Endothelial cell of hepatic sinusoid (primary cell): ENCODE measurements around the gene MSH6.

Experiments used
- in situ Hi-C: cut with HindIII; loops from 2 replicates; pipeline ENCODE4 v1.10.0; 2017; ENCODE audit warnings: low sequenced_read_pairs

Gene MSH6

GRCh38 chr2:47782671-47783485, at the start of gene MSH6:
Gene MSH6, plus strand, starts transcription at chr2:47783145. Its CDS starts 89 bp downstream, at chr2:47783234.
- in situ Hi-C loops = no loop called here

GRCh38 chr2:47735136-47735869, 47.6 kb upstream of the MSH6 start:
- in situ Hi-C loops = no loop called here

GRCh38 chr2:47735912-47736311, 47.0 kb upstream of the MSH6 start:
- in situ Hi-C loops = no loop called here

GRCh38 chr2:47737191-47737975, 45.6 kb upstream of the MSH6 start:
- in situ Hi-C loops = no loop called here

GRCh38 chr2:47738331-47738730, 44.6 kb upstream of the MSH6 start:
- in situ Hi-C loops = no loop called here

- in situ Hi-C loops = no loop called here
Observed at GRCh38 chr2:47741101-47741500, 41.8 kb upstream of the MSH6 start.

GRCh38 chr2:47741637-47742036, 41.3 kb upstream of the MSH6 start:
- in situ Hi-C loops = no loop called here

GRCh38 chr2:47744074-47744473, 38.9 kb upstream of the MSH6 start:
- in situ Hi-C loops = no loop called here

- in situ Hi-C loops = no loop called here
Observed at GRCh38 chr2:47747878-47748277, 35.1 kb upstream of the MSH6 start.

- in situ Hi-C loops = no loop called here
Observed at GRCh38 chr2:47751856-47752414, 31.0 kb upstream of the MSH6 start.

GRCh38 chr2:47767497-47767844, 15.5 kb upstream of the MSH6 start:
- in situ Hi-C loops = no loop called here

- in situ Hi-C loops = no loop called here
Observed at GRCh38 chr2:47767880-47768609, 14.9 kb upstream of the MSH6 start.

GRCh38 chr2:47769318-47769717, 13.6 kb upstream of the MSH6 start:
- in situ Hi-C loops = no loop called here

GRCh38 chr2:47771211-47771610, 11.7 kb upstream of the MSH6 start:
- in situ Hi-C loops = loop anchor here (10.0 kb wide), 1 partner anchor 336 kb away; no protein-coding TSS in a partner anchor

GRCh38 chr2:47772343-47772742, 10.6 kb upstream of the MSH6 start:
- in situ Hi-C loops = loop anchor here (10.0 kb wide), 1 partner anchor 338 kb away; no protein-coding TSS in a partner anchor

- in situ Hi-C loops = loop anchor here (10.0 kb wide), 1 partner anchor 340 kb away; no protein-coding TSS in a partner anchor
Observed at GRCh38 chr2:47774567-47774966, 8.4 kb upstream of the MSH6 start.

GRCh38 chr2:47777277-47777937, 5.5 kb upstream of the MSH6 start:
- in situ Hi-C loops = loop anchor here (10.0 kb wide), 1 partner anchor 343 kb away; no protein-coding TSS in a partner anchor

- in situ Hi-C loops = loop anchor here (10.0 kb wide), 1 partner anchor 344 kb away; no protein-coding TSS in a partner anchor
Observed at GRCh38 chr2:47778698-47779425, 4.1 kb upstream of the MSH6 start.

- in situ Hi-C loops = loop anchor here (10.0 kb wide), 1 partner anchor 345 kb away; no protein-coding TSS in a partner anchor
Observed at GRCh38 chr2:47779426-47779790, 3.5 kb upstream of the MSH6 start.
